ENCODE measurements around the gene CD99L2.

DNA sequence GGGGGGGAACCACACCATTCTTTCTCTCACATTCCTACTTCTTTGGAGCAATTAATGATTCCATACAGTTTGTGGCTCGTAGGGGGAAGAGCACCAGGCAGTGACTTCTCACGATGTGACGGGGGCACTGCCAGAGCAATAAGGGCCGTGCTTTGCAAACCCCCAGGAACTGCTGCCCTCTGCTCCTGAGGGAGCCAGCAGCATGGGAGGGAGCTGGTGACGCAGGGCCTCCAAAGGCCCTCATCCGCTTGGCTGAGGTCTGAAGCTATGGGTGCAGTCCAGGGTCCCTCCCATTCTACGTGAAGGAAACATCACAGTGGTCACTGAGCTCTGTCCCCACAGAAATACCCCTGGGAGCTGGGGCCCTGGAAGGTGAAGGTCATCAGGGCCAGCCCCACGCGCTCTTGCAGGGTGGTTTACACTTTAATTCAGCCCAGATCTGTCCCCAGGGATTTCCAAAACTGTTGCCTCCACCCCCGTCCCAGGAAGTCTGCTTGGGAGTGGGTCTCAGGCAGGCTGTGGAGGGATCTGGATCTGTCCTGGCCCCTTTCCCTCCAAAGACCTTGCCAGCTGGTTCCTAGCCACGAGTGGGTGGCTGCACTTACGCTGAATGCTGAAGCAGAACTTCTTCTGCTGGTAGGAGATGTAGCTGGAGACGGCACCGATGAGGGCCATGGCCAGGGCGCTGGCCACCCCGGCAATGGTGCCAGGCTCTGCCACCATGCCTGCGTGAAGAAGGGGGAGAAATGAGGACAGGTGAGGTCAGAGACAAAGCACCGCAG, 122.7 kb downstream of the CD99L2 start:
- TF ChIP-seq ZSCAN29 (IDR thresholded peaks at IDR 0.05) (no peak), POLR2A (IDR thresholded peaks at IDR 0.05; ENCODE audit: low read depth, low read length) (no peak), ZNF207 (IDR thresholded peaks at IDR 0.05; ENCODE audit: borderline replicate concordance) (no peak), ZNF274 (IDR thresholded peaks at IDR 0.05; ENCODE audit: insufficient read depth, insufficient read length) (no peak), RFX5 (IDR thresholded peaks at IDR 0.05; ENCODE audit: low read depth, low read length) (no peak), RAD21 (IDR thresholded peaks at IDR 0.05; ENCODE audit: insufficient read depth, low read depth, low read length) (no peak), IKZF2 (IDR thresholded peaks at IDR 0.05) (no peak), RCOR1 (conservative IDR thresholded peaks at IDR 0.05; ENCODE audit: low read depth, low read length) (no peak)
- TF ChIP-seq, protein P1, sequence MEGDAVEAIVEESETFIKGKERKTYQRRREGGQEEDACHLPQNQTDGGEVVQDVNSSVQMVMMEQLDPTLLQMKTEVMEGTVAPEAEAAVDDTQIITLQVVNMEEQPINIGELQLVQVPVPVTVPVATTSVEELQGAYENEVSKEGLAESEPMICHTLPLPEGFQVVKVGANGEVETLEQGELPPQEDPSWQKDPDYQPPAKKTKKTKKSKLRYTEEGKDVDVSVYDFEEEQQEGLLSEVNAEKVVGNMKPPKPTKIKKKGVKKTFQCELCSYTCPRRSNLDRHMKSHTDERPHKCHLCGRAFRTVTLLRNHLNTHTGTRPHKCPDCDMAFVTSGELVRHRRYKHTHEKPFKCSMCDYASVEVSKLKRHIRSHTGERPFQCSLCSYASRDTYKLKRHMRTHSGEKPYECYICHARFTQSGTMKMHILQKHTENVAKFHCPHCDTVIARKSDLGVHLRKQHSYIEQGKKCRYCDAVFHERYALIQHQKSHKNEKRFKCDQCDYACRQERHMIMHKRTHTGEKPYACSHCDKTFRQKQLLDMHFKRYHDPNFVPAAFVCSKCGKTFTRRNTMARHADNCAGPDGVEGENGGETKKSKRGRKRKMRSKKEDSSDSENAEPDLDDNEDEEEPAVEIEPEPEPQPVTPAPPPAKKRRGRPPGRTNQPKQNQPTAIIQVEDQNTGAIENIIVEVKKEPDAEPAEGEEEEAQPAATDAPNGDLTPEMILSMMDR (IDR thresholded peaks at IDR 0.05 in 2 of 3, conservative IDR thresholded peaks at IDR 0.05 in 1 of 3; ENCODE audit: control insufficient read depth in 2 of 3, extremely low read depth in 1 of 3, insufficient read depth in 1 of 3, low read depth in 3 of 3, low read length in 3 of 3): no peak
- TF ChIP-seq, protein P2, sequence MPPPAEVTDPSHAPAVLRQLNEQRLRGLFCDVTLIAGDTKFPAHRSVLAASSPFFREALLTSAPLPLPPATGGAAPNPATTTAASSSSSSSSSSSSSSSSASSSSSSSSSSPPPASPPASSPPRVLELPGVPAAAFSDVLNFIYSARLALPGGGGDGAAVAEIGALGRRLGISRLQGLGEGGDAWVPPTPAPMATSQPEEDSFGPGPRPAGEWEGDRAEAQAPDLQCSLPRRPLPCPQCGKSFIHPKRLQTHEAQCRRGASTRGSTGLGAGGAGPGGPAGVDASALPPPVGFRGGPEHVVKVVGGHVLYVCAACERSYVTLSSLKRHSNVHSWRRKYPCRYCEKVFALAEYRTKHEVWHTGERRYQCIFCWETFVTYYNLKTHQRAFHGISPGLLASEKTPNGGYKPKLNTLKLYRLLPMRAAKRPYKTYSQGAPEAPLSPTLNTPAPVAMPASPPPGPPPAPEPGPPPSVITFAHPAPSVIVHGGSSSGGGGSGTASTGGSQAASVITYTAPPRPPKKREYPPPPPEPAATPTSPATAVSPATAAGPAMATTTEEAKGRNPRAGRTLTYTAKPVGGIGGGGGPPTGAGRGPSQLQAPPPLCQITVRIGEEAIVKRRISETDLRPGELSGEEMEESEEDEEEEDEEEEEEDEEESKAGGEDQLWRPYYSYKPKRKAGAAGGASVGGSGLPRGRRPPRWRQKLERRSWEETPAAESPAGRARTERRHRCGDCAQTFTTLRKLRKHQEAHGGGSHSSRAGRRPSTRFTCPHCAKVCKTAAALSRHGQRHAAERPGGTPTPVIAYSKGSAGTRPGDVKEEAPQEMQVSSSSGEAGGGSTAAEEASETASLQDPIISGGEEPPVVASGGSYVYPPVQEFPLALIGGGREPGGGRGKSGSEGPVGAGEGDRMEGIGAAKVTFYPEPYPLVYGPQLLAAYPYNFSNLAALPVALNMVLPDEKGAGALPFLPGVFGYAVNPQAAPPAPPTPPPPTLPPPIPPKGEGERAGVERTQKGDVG (CRISPR knock-in tag; IDR thresholded peaks at IDR 0.05): no peak
- TF ChIP-seq, protein P3, sequence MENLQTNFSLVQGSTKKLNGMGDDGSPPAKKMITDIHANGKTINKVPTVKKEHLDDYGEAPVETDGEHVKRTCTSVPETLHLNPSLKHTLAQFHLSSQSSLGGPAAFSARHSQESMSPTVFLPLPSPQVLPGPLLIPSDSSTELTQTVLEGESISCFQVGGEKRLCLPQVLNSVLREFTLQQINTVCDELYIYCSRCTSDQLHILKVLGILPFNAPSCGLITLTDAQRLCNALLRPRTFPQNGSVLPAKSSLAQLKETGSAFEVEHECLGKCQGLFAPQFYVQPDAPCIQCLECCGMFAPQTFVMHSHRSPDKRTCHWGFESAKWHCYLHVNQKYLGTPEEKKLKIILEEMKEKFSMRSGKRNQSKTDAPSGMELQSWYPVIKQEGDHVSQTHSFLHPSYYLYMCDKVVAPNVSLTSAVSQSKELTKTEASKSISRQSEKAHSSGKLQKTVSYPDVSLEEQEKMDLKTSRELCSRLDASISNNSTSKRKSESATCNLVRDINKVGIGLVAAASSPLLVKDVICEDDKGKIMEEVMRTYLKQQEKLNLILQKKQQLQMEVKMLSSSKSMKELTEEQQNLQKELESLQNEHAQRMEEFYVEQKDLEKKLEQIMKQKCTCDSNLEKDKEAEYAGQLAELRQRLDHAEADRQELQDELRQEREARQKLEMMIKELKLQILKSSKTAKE (IDR thresholded peaks at IDR 0.05; ENCODE audit: low read depth, poor library complexity, severe bottlenecking): no peak
- TF ChIP-seq, protein P4, sequence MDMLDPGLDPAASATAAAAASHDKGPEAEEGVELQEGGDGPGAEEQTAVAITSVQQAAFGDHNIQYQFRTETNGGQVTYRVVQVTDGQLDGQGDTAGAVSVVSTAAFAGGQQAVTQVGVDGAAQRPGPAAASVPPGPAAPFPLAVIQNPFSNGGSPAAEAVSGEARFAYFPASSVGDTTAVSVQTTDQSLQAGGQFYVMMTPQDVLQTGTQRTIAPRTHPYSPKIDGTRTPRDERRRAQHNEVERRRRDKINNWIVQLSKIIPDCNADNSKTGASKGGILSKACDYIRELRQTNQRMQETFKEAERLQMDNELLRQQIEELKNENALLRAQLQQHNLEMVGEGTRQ (IDR thresholded peaks at IDR 0.05; ENCODE audit: borderline replicate concordance, low read depth, low read length): no peak

All from GM12878 (cell line).